ENCODE results near the gene SPATA21. TPM values are rescaled to one million over a fixed set of nuclear protein-coding genes. Genes with fewer than 3 reads are reported as not detected.

Gene SPATA21
- polyA plus RNA-seq, 2 of the 4 experiments (the other 2 are of a cell fraction), result 0.08 to 0.09 TPM

GRCh38 chr1:16385659-16386453 is 51.4 kb downstream of the SPATA21 start (continued):
- TF ChIP-seq PHF8 (IDR thresholded peaks at IDR 0.05; ENCODE audit: borderline replicate concordance, low read depth) (no peak), KDM1A (IDR thresholded peaks at IDR 0.05; ENCODE audit: low read depth) (no peak), HOXB13 (CRISPR knock-in tag; IDR thresholded peaks at IDR 0.05; ENCODE audit: low read depth) (no peak)

DNA sequence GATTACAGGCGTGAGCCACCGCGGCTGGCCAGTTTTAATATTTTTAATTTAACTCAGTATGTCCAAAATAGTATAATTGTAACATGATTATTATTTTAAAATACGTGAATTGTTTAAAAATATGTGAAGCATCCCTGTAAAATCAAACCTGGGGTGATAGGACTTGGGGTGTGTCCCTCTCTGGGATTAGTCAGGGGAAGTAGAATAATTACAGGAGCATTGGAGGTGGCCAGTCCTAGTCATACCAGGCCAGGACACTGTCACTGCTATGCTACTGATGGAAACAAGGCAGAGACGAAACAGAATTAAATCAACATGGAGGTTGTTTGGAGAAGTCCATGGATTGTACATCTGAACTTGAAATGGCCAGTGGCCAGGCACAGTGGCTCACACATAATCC is 53.3 kb downstream of the SPATA21 start:
- peaks cover 50% of the 10 kb centered on the region for H3K4me1 ChIP-seq
- TF ChIP-seq HOXB5 (CRISPR knock-in tag; IDR thresholded peaks at IDR 0.05) (no peak), NPAS2 (CRISPR knock-in tag; IDR thresholded peaks at IDR 0.05; ENCODE audit: borderline replicate concordance) (no peak), HMGXB4 (CRISPR knock-in tag; IDR thresholded peaks at IDR 0.05; ENCODE audit: borderline replicate concordance) (no peak), POLR2A (IDR thresholded peaks at IDR 0.05; ENCODE audit: low read length) (no peak)
- no peaks in the 10 kb centered on the region for H3K9me3 ChIP-seq
- ChIA-PET POLR2A (no interaction called here), CTCF (no interaction called here)
- no peak for ATAC-seq
- no peak overlapping the region for H3K4me2 ChIP-seq
- H3K4me3 ChIP-seq, result no peak overlapping the region
- peak overlapping the region in 1 of 2 experiments; percentile 90; a peak in 1 of 6 replicates for H3K27ac ChIP-seq
- no peak for FAIRE-seq
- 92% methylated on average over 5 of the region's 5 CpGs for WGBS (ENCODE audit: missing lambda C conversion rate)
- DNase-seq (ENCODE audit: low read depth in 1 of 2, low spot score in 1 of 2), result no peak

GRCh38 chr1:16380868-16381267 is 56.4 kb downstream of the SPATA21 start:
- no peak overlapping the region for H3K4me2 ChIP-seq
- POLR2A ChIA-PET, result interaction anchor here (0.7 kb wide), 1 partner anchor 207 kb away, joined by 6 read pairs; no protein-coding TSS in a partner anchor
- WGBS (ENCODE audit: missing lambda C conversion rate), result 83% methylated on average over 4 of the region's 4 CpGs
- DNase-seq (ENCODE audit: low read depth in 1 of 2, low spot score in 1 of 2) (no peak), ATAC-seq (no peak), FAIRE-seq (no peak)
- H3K4me1 ChIP-seq, result peaks cover 37% of the 10 kb centered on the region
- CTCF ChIA-PET, result interaction anchor here (2.5 kb wide), 1 partner anchor 13 kb away, joined by 8 read pairs; no protein-coding TSS in a partner anchor
- H3K27ac ChIP-seq, result no peak overlapping the region
- H3K4me3 ChIP-seq, result no peak overlapping the region
- TF ChIP-seq ELK1 (IDR thresholded peaks at IDR 0.05; ENCODE audit: low read depth, low read length) (no peak), ZFP36 (IDR thresholded peaks at IDR 0.05; ENCODE audit: borderline replicate concordance, partially characterized antibody) (no peak), CHD4 (IDR thresholded peaks at IDR 0.05; ENCODE audit: borderline replicate concordance) (no peak), RAD21 (conservative IDR thresholded peaks at IDR 0.05 in 1 of 2, IDR thresholded peaks at IDR 0.05 in 1 of 2) (no peak)
- no peaks in the 10 kb centered on the region for H3K9me3 ChIP-seq

DNA sequence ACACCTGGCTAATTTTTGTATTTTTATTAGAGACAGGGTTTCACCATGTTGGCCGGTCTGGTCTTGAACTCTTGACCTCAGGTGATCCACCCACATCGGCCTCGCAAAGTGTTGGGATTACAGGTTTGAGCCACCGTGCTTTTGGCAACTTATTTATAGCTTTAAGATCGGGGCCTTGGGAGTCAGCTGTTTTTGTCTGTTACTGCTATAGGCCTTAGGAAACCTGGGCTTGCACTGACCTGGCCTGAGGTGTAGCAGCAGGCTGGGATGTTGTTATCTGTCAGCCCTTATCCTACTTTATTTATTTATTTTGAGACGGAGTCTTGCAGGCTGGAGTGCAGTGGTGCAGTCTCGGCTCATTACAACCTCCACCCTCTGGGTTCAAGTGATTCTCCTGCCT is 58.8 kb downstream of the SPATA21 start:
- WGBS (ENCODE audit: missing lambda C conversion rate), result 88% methylated on average over 7 of the region's 7 CpGs
- Histone ChIP-seq H3K4me1 (peaks cover 41% of the 10 kb centered on the region), H3K4me2 (no peak overlapping the region), H3K9me3 (no peaks in the 10 kb centered on the region), H3K4me3 (no peak overlapping the region), H3K27ac (peak overlapping the region in 1 of 2 experiments; percentile 33; a peak in 1 of 6 replicates)
- TF ChIP-seq CHD2 (IDR thresholded peaks at IDR 0.05; ENCODE audit: low read length, partially characterized antibody) (no peak), MAZ (IDR thresholded peaks at IDR 0.05; ENCODE audit: borderline replicate concordance, low read depth, low read length) (no peak), CBX2 (IDR thresholded peaks at IDR 0.05; ENCODE audit: borderline replicate concordance, low read depth) (no peak), RAD21 (conservative IDR thresholded peaks at IDR 0.05 in 1 of 2, IDR thresholded peaks at IDR 0.05 in 1 of 2) (no peak), EHMT2 (IDR thresholded peaks at IDR 0.05; ENCODE audit: low read depth) (no peak), TP53 (CRISPR knock-in tag; IDR thresholded peaks at IDR 0.05) (no peak), SREBF2 (IDR thresholded peaks at IDR 0.05) (no peak), MYC (IDR thresholded peaks at IDR 0.05; ENCODE audit: borderline replicate concordance, low read length) (no peak), ZFP36 (IDR thresholded peaks at IDR 0.05; ENCODE audit: borderline replicate concordance, partially characterized antibody) (no peak), ZC3H11A (IDR thresholded peaks at IDR 0.05) (no peak), ESRRA (IDR thresholded peaks at IDR 0.05; ENCODE audit: borderline replicate concordance, low read length) (no peak), CHD4 (IDR thresholded peaks at IDR 0.05; ENCODE audit: borderline replicate concordance) (no peak)
- ChIA-PET CTCF (no interaction called here), POLR2A (interaction anchor here (1.1 kb wide), 1 partner anchor 26 kb away, joined by 3 read pairs; the partner anchor contains the start of gene FBXO42)
- no peak for DNase-seq (ENCODE audit: low read depth in 1 of 2, low spot score in 1 of 2)
- no peak for ATAC-seq
- FAIRE-seq, result no peak
